ENCODE results near the gene CERS6.
A peak's percentile ranks its signal among the peaks of the same experiment; 100 is the strongest.

CERS6 gene

GRCh38 chr2:168536925-168537466 lies 80.9 kb downstream of the CERS6 start:
- no peak for DNase-seq

DNA sequence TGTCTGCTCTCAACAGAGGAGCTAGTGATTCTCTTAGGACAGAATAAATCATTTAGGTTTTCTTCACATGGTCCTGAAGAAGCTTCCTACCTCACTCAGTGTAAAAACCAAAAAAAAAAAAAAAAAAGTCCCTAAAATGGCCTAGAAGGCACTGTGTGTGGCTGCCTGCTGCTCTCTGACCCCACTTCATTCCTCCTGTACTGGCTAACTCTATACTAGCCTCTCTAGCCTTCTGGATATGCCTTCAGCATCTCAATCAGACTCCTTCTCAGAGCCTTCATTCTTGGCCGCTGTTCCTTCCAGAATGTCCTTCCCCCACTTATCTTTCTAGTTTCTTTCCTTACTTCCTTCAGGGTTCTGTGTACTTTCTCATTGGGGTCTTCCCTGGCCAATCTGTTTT lies 82.1 kb downstream of the CERS6 start:
- no peak for DNase-seq

- no peak for DNase-seq
Measured at GRCh38 chr2:168538534-168538933, 82.5 kb downstream of the CERS6 start.

GRCh38 chr2:168539945-168540344 lies 83.9 kb downstream of the CERS6 start:
- DNase-seq, result no peak

DNA sequence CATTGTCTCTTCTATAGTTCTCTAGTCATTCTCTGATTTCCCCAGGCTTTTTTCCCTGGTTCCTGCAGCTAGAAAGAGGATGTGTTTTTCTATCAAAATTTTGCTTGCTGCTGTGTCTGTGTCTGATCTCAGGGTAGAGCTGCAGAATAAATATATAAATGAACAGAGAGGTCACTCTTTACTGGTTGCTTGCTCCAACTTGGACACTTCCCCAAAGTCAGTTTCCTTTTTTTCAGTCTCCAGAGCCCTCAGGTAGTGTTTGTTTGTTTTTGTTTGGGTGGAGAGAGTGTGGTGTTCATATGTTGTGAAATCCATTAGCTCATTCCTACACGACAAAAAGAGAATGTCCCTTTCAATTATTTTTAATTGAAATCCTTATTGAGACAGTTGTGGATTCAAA lies 85.8 kb downstream of the CERS6 start:
- no peak for DNase-seq

DNA sequence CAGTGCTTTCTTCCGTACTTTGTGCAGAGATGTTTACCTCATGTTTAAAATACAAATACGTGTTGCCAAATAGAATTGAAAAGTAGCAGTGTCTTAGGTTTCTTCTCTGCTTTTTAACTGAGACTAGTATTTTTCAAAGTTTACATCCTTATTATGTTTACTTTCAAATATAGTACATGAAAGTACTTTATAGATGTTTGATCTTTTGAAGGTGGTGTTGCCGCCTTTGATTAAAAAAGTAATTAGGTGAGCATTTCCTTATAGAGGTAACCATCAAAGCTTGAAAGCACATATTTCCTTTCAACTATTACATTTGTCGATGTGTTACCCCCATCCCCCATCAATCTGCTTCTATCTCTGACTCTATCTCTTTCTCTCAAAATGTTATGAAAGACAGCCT lies 87.0 kb downstream of the CERS6 start:
- no peak for DNase-seq

DNA sequence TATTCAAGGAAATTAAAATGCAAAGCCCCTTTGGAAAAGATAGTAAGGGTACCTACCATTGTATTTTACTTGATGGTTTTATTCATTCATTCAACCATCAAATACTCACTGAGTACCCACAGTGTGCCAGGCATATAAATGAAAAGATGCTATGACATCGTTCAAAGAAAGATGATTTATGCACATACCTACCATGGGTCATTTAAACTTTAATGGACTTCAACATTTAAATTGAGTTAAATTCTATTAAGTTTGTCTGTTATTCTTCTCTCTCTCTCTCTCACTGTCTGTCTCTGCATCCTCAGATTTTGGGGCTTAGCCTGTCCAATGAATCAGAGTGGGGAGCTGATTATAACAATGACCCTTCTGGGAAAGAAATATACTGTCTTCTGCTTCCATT lies 87.9 kb downstream of the CERS6 start:
- no peak for DNase-seq

GRCh38 chr2:168545439-168546082 lies 89.5 kb downstream of the CERS6 start:
- DNase-seq, result no peak

DNA sequence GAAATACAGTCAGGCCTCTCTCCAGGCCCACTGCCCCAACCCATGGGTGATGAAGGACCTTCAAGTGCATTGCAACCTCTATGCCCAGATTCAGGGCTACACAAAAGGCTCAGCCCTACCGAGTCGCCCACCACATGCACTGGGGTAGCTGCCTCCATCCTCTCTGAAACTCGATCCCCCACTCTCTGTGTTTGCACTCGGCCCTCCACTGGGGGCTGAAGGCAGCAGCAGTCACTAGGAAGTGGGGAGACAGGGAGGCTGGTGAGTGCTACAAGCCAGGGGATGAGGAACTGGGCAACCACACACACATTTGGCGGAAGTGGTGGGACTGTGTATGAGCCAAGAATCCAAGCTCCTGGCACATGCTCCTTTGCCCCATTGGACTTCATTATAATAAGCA lies 94.6 kb downstream of the CERS6 start:
- no peak for DNase-seq

GRCh38 chr2:168552450-168552856 lies 96.4 kb downstream of the CERS6 start:
- DNase-seq, result no peak

DNA sequence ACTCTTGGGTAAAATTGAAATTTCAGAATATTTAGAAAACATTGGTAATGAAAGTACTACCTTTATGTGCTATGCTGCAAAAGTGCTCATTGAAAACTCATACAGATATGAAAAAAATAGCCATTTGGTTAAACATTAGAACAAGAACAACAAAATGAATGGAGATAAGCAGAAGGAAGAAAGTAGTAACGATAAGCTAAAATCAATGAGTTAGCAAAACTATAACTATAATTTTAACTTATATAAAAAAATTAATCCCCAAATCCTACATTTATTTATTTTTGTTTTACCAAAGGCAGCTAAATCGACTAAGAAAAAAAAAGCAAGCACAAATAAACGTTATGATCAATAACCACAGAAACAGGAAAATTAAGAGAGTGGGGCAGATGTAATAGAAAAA lies 99.2 kb downstream of the CERS6 start:
- DNase-seq, result no peak

- DNase-seq, result no peak
Measured at GRCh38 chr2:168559187-168559586, 103.1 kb downstream of the CERS6 start.

DNA sequence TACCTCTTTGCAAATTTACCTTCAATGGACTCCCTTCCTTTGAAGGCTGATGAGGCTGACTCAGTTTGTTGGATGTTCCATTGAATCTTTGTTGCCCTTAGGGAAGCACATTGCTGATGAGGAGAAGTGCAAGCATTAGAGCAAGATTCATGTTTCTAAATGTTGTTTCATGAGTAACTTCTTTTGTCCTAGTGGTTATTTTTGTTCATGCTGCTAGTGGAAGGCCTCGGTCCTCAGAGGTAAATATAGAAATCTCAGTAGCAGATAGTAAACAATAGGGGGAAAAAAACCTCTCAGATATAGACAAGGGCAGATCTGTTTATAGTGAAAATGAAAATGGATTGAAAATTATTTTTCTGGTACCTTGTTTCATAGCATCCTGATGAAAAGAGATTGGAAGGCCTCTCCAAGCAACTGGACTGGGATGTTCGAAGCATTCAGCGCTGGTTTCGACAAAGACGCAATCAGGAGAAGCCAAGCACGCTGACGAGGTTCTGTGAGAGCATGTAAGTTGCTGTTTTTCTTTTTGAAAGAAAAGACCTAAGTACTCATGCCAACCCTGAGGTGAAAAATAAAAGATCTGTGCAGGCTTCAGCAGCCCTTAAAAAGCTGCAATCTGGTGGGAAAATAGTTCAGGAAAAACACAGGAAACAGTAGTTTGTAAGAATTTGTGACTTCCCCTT lies 104.9 kb downstream of the CERS6 start:
- DNase-seq, result no peak

GRCh38 chr2:168561991-168562390 lies 105.9 kb downstream of the CERS6 start:
- no peak for DNase-seq

- DNase-seq, result no peak
Measured at GRCh38 chr2:168562971-168563370, 106.9 kb downstream of the CERS6 start.

DNA sequence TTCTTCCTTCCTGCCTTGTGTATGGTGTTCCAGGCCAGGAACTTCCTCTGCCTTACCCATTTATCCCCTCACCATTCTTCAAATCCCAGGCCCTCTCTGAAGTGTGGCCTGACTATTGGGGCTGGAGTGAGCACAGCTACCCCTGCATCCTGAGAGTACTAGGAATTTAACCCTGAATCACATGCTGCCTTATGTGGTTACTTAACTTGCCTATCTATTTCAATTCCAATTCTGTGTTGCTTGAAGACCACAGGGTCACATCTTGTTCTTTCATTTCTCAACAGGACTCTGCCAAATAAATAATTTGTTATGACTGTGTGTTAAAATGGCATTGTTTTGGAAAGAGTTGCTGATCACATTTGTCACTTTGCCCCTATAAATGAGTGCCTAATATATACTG lies 108.6 kb downstream of the CERS6 start:
- no peak for DNase-seq

DNA sequence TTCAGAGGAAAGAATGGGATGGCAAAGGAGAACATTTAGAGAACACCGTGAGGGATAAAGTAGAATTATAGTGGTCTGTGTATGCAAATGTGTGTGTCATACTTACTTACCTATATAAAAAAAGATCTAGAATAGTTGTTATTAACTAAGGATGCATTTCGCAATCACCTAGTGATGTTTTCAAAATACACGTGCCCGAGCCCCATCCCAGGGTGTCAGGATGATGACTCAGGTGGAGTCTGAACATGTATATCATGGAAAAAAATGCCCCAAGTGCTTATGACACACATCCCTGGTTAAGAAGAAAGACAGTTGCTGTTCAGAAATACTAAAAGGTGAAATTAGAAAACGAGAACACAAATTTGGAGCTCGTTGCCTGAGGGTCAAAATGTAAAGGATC lies 109.0 kb downstream of the CERS6 start:
- DNase-seq, result peak; percentile 19

GRCh38 chr2:168565512-168565911 lies 109.4 kb downstream of the CERS6 start:
- DNase-seq, result no peak

GRCh38 chr2:168566974-168567665 lies 111.0 kb downstream of the CERS6 start:
- DNase-seq, result no peak

- no peak for DNase-seq
Measured at GRCh38 chr2:168567836-168568235, 111.8 kb downstream of the CERS6 start.

GRCh38 chr2:168568476-168569267 lies 112.6 kb downstream of the CERS6 start:
- no peak for DNase-seq

DNA sequence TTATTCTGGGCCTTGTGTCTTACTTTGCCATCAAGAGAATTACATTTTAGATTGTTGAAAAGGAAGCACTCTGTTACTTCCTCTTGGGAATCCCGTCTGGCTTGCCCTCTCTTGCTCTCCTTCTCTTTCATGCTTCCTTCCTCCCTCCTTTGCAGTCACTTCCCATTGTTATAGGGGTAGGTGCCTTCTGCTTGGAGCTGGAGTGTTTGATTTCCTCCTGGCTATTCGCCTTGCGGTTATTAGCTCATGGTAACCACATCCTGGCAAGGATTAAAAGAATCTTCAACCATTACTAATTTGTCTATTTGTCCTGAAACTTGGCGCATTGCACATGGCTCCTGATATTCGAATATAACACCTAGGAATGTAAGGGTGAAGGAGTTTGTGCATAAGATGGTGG lies 115.0 kb downstream of the CERS6 start:
- DNase-seq, result no peak

Measured in activated CD8-positive, alpha-beta memory T cell treated with anti-CD3 and anti-CD28 coated beads, Interleukin-2, amount 50 U/mL, for 4 hours (primary cell).